ENCODE measurements around the gene HAGH.

The HAGH gene

DNA sequence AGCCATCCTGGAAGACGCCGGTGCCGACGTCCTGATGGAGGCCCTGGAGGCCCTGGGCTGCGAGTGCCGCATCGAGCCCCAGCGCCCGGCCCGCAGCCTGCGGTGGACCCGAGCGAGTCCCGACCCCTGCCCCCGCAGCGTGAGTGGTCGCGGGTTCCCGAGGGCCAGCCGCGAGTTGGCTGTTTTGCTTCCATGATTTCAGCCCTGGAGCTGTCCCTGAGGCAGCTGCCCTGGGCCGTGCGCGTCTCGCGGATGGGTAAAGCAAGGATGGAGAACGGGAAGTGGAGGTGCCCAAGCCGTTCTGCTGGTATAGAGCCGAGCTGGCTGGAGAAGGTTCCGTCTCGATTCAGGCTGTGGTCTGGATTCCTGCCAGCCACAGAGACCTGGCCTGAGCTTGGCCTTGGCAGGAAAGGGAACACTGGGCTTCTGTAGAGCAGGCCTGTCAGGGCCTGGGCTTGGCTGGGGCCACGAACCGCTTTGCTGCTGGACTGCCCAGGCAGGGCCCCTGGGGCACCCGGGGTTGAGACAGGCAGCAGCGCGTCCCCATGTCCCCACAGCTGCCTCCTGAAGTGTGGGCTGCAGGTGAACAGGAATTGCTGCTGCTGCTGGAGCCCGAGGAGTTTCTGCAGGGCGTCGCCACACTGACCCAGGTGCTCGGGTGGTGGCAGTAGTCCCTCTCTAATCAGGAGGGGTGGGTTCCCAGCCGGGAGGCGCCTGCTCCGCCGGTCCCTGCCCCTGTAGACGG lies 52.8 kb downstream of the HAGH start:
- DNase-seq (ENCODE audit: low read depth, low spot score) = no peak

DNA sequence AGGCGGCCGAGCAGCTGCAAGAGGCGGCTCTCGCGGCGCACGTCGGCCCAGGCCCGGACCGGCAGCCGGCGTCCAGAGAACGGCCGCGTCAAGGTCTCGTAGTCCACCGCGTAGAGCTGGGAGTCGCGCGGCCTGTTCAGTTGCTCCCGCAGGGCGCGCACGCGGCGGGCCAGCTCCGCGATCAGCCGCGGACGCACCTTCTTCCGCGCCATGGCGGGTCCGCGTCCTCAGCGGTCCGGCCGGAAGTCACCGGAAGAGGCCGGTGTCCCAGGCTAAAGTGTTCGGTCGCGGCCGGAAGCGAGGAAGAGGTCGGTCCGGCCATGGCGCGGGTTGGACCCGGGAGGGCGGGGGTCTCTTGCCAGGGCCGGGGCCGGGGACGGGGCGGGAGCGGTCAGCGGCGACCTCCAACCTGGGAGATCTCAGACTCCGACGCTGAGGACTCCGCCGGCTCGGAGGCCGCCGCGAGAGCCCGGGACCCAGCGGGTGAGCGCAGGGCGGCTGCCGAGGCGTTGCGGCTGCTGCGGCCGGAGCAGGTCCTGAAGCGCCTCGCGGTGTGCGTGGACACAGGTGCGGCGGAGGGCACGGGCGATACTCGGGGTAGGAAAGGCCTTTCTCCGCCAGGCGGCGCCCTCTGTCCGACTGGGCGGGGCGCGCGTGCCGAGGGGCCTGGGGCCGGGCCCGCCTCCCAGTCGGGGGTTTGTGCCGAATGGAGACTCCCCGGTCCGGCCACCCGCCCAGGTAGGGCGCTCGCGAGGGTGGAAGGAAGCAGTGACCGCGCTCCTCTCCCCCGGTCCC lies 53.5 kb downstream of the HAGH start, which contains the start of gene MRPS34:
Gene MRPS34, minus strand, starts transcription at position 227 of the 795 bp plus-strand sequence. Its CDS starts 15 bp downstream, at position 212.
- no peak for DNase-seq (ENCODE audit: low read depth, low spot score)

- no peak for DNase-seq (ENCODE audit: low read depth, low spot score)
Observed at GRCh38 chr16:1772362-1772907, 54.2 kb downstream of the HAGH start, which contains the start of gene EME2. TSS of gene EME2 (plus strand) at chr16:1772810. CDS start at chr16:1773228, 418 bp downstream.

- DNase-seq (ENCODE audit: low read depth, low spot score) = no peak
Observed at GRCh38 chr16:1771864-1772361, 54.7 kb downstream of the HAGH start.

- DNase-seq (ENCODE audit: low read depth, low spot score) = no peak
Observed at GRCh38 chr16:1771188-1771863, 55.3 kb downstream of the HAGH start, which contains the start of gene NME3. TSS of gene NME3 (minus strand) at chr16:1771543. CDS start at chr16:1771534, 9 bp downstream.

DNA sequence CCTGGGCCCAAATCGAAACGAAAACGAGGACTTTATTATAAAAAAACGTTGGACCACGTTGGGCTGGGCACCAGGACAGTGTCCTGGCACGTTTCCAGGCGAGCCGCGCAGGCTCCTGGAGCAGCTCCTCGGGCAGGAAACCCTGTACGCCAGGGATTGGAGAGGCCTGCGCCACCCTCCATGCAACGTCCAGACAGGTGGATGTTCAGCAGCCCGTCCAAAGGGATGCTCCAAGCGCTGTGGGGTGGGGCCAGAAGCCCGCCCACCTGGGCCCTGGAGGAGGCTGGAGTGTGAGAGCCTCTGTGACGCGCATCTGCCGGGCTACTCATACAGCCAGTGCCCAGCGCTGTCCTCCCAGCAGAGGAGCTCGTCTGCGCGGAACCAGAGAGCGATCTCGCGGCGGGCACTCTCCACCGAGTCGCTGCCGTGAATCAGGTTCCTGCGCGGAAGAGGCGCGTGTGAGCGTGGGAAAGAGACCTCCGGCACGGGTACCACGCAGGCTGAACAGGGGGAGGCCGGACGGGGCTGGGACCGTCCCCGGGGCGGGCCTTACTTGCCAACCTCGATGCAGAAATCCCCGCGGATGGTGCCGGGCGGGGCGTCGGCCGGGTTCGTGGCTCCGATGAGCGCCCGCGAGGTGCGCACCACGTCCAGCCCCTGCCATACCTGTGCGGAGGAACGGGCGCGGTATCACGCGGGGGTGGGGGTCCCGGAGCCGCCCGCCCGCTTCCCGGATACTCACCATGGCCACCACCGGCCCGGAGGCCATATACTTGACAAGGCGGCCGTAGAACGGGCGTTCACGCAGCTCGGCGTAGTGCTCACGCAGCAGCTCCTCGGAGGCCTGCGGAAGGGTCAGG lies 56.1 kb downstream of the HAGH start:
- no peak for DNase-seq (ENCODE audit: low read depth, low spot score)

- DNase-seq (ENCODE audit: low read depth, low spot score) = no peak
Observed at GRCh38 chr16:1769402-1770300, 57.0 kb downstream of the HAGH start.

- no peak for DNase-seq (ENCODE audit: low read depth, low spot score)
Observed at GRCh38 chr16:1768767-1769401, 57.7 kb downstream of the HAGH start.

DNA sequence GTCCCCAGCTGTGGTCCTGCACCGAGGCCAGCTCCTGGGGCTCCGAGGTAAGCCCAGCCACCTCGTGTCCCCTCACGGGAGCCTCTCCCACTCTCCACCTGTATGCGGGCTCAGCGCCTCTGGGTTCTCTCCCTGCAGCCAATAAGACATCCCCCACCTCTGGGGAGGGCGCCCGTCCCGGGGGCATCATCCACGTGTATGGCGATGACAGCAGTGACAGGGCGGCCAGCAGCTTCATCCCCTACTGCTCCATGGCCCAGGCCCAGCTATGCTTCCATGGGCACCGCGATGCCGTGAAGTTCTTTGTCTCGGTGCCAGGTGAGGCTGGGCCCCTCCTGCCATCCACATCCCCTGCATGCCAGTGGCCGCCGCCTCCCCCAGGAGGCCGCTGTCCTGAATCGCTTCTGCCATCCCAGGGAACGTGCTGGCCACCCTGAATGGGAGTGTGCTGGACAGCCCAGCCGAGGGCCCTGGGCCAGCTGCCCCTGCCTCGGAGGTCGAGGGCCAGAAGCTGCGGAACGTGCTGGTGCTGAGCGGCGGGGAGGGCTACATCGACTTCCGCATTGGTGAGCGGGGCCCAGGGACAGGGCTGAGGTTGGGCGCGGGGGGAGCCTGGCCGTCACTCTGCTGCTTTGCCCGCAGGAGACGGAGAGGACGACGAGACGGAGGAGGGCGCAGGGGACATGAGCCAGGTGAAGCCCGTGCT lies 58.4 kb downstream of the HAGH start:
- DNase-seq (ENCODE audit: low read depth, low spot score) = no peak

DNA sequence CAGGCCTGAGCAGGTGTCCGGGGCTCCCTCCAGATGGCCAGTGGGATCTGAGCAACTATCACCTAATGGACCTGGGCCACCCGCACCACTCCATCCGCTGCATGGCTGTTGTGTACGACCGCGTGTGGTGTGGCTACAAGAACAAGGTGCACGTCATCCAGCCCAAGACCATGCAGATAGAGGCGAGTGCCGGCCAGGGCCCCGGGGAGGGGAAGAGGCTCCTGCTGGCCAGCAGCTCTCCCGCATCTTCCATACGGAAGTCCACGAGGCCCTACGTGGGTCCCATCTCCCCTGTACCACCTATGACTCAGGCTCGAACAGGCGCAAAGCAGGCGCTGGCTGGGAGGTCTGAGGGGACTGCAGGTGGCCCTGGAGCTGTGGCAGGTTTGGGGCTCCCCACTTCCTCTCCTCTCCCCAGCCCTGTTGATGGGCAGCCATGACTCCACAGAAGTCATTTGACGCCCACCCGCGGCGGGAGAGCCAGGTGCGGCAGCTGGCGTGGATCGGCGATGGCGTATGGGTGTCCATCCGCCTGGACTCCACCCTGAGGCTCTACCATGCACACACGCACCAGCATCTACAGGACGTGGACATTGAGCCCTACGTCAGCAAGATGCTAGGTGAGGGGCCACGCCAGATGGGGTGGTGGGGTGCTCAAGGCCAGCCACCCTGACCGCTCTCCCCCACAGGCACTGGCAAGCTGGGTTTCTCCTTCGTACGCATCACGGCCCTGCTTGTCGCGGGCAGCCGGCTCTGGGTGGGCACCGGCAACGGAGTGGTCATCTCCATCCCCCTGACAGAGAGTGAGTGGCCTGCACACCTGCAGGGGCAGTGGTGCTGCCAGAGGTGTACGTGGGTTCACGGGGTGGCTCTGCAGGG lies 59.3 kb downstream of the HAGH start:
- DNase-seq (ENCODE audit: low read depth, low spot score) = no peak

DNA sequence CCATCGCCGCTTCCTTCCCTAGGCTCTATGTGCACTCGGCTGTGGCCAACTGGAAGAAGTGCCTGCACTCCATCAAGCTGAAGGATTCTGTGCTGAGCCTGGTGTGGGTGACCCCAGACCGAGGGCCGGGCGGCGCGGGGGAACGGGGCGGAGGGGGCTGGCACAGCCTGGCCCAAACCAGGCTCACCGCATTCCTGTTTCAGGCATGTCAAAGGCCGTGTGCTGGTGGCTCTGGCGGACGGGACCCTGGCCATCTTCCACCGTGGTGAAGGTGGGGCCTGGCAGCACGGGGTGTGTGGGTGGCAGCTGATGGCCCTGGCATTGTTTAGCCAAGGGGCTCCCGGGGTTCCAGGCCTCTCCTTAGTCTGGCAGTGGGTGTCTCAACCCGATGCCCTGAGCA lies 59.9 kb downstream of the HAGH start:
- DNase-seq (ENCODE audit: low read depth, low spot score) = no peak

GRCh38 chr16:1766231-1766630 lies 60.4 kb downstream of the HAGH start:
- DNase-seq (ENCODE audit: low read depth, low spot score) = no peak

DNA sequence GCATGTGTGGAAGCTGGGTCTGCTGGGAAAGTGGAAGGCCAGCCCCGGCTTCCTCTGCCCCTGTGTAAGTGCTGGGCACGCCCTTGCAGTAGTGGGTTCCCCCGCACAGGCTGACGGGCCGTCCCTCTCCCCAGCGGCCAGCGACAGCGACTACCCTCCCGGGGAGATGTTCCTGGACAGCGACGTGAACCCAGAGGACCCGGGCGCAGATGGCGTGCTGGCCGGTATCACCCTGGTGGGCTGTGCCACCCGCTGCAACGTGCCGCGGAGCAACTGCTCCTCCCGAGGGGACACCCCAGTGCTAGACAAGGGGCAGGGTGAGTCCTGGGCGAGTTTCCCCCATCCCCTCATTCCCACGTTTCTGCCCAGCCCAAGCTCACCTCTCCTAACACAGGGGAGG lies 60.8 kb downstream of the HAGH start:
- DNase-seq (ENCODE audit: low read depth, low spot score) = no peak

GRCh38 chr16:1764971-1765370 lies 61.7 kb downstream of the HAGH start:
- DNase-seq (ENCODE audit: low read depth, low spot score) = no peak

- no peak for DNase-seq (ENCODE audit: low read depth, low spot score)
Observed at GRCh38 chr16:1763521-1764511, 62.8 kb downstream of the HAGH start.

DNA sequence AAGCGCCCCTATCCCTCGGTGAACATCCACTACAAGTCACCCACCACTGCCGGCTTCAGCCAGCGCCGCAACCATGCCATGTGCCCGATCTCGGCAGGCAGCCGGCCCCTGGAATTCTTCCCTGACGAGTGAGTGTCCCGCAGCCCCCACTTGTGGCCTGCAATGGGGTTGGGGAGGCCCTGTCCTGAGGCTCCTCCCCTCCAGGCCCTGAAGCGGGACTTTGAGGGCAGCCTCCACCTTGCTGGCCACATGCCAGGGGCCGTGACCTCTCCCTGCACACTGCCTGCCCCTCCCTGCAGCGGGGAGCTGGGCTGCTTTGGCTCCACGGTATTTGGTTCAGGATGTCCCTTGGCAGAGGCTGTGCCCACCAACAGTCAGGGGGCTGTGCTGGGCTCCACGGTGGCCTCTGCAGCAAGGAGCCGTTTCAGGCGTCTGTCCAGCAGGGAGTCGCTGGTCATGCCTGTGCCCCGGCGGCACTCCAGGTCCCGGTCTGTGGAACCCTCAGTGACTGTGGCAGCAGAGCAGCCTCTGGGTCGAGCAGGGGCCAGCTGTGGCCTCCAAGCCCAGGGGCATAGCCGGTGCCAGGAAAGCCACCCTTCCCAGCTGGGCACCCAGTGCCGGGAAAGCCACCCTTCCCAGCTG lies 63.6 kb downstream of the HAGH start:
- no peak for DNase-seq (ENCODE audit: low read depth, low spot score)

Measured in iPS DF 19.7 (cell line).